ENCODE results near the gene SLC35F6.

DNA sequence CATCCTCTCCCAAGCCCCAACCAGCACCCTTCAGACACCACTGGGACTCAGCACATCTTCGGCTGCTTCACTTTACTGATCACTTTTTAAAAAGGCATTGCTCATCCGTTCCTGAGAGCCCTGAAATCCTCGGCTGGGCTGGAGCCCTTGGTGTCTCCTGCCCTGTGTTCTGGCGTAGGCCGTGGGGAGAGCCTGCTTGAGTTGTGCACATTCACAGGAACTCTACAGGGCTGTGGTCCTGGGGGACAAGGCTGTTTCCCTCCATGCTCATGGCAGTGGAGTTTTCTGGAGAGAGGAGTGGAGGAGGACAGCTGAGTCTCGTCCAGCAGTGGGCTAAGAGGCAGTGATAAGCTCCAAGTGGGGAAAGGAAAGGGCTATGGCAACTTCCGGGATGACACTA, 37.7 kb downstream of the SLC35F6 start:
- TF ChIP-seq CTCF (IDR thresholded peaks at IDR 0.05), result no peak
- no peak for TF ChIP-seq POLR2A (IDR thresholded peaks at IDR 0.05)
